Nephron (organoid): ENCODE results near the gene PIGQ.
A peak's percentile ranks its signal among the peaks of the same experiment; 100 is the strongest.

Experiments used
- H3K27ac Mint-ChIP-seq, 3 experiments: 2 replicates each; pipeline ENCODE4 v1.8.0; 2020; ENCODE audit warnings: mixed read lengths in 3 of 3, mild to moderate bottlenecking in 2 of 3, moderate library complexity in 1 of 3
- H3K27me3 Mint-ChIP-seq: 2 replicates; pipeline ENCODE4 v1.8.0; 2021; ENCODE audit warnings: low read depth, mild to moderate bottlenecking, moderate library complexity, mixed read lengths
- H3K36me3 Mint-ChIP-seq: 2 replicates; pipeline ENCODE4 v1.8.0; 2020; ENCODE audit warnings: low read depth, mixed read lengths
- H3K4me1 Mint-ChIP-seq: 2 replicates; pipeline ENCODE4 v1.8.0; 2020; ENCODE audit warnings: mixed read lengths
- H3K4me3 Mint-ChIP-seq, 3 experiments: 2 replicates each; pipeline ENCODE4 v1.8.0; 2020; ENCODE audit warnings: mild to moderate bottlenecking in 3 of 3, mixed read lengths in 3 of 3, moderate library complexity in 2 of 3
- H3K9me3 Mint-ChIP-seq: 2 replicates; pipeline ENCODE4 v1.8.0; 2020; ENCODE audit warnings: mixed read lengths
- CTCF ChIP-seq, 3 experiments: fragments of 200-600 bp; sonication (generic); IDR thresholded peaks; one replicate each; pipeline ENCODE4 v1.5.0; 2021; ENCODE audit warnings: antibody characterized with exemption in 3 of 3; ENCODE audit not compliant: unreplicated experiment in 3 of 3

Gene PIGQ

DNA sequence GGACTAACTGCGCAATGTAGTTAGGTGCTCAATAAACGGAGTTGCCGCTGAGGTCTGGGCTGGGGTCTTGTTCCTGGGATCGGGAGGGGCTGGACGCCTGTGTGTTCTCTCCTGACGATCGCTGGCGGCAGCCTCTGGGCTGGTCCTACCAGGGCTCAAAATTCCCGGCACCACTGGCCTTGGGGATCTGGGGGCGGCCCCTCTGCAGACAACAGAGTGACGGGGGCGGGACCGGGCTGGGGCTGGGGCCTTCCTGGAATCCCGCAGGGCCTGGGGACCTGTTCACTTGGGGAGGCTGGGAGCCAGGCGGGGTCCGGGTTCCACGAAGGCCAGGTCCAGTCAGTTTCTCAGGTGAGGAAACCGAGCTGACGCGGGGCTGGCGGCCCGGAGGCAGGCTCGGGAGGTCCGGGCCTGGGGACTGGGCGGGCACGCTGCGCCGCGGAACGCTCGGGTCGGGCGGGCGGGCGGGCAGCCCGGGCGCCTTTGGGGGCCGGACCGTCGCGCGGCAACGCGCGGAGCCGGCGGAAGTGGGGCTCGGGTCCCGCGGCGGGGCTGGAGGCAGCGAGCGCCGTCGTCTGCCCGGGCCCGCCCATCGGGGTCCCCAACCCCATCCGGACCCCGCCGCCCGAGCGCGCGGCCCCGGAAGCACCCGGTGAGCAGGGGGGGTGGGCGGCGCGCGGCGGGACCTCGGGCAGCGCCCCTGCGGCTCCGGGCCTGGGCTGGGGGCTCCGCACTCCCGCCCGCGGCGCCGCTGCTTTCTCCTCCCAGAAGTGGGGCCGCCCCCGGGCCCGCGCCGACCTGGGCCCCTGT lies at the start of gene PIGQ:
PIGQ (plus strand) TSS at position 524 of the 810 bp plus-strand sequence. CDS start 4,107 bp downstream, outside the sequence.
- Mint-ChIP-seq H3K36me3 (no peaks in the 10 kb centered on the region), H3K27me3 (no peaks in the 10 kb centered on the region), H3K27ac (peak within 1 kb of the TSS; percentile 90 to 99 (median 96)), H3K9me3 (no peaks in the 10 kb centered on the region), H3K4me3 (peak within 1 kb of the TSS; percentile 92 to 93 (median 93)), H3K4me1 (peaks cover 35% of the 10 kb centered on the region)
- TF ChIP-seq CTCF (IDR thresholded peaks at IDR 0.05; ENCODE audit: unreplicated experiment in 3 of 3), result no peak

- no peak for TF ChIP-seq CTCF (IDR thresholded peaks at IDR 0.05; ENCODE audit: unreplicated experiment in 3 of 3)
- H3K4me3 Mint-ChIP-seq, result no peak overlapping the region
- H3K27ac Mint-ChIP-seq, result no peak overlapping the region
- peaks cover 6% of the 10 kb centered on the region for H3K4me1 Mint-ChIP-seq
- H3K27me3 Mint-ChIP-seq, result no peaks in the 10 kb centered on the region
- H3K36me3 Mint-ChIP-seq, result peaks cover 25% of the 10 kb centered on the region
- no peaks in the 10 kb centered on the region for H3K9me3 Mint-ChIP-seq
Measured at GRCh38 chr16:520847-521246, 48.9 kb upstream of the PIGQ start.

DNA sequence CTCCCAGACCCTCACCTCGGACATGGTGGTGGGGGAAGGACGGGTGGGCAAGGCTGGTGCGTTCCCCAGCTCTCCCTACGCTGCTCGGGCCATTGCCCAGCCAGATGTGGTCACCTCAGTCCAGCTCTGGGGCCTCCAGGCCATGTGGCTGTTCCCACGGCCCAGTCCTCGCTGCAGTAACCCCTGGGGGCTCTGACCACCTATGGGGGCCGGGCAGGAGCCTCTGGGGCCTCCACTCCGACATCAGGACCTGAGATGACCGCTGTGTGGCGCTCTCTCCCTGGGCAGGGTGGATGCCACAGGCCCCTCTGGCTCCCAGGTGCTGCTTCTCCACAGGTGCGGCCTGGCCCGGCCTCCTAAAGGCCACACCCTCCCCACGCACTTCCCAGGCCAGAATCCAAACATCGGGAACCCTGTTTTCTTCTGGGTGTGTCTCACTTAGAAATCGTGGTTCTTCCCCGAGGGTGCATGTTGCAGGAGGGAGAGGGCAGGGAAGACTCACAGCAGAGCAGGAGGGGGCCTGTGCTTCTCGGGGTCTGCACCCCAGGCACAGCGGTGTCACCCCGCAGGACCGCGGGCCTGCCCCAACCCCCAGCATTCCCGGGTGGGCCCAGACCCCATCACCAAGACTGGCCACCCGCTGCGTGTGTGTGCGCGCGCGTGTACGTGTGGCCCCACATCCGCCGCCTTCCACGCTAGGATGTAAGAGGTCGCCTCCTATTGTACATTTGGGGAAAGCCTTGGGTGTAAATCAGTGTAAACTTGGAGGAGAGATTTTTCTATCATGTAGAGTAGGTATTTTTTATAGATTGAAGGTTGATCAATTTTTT lies 48.2 kb upstream of the PIGQ start:
- TF ChIP-seq CTCF (IDR thresholded peaks at IDR 0.05; ENCODE audit: unreplicated experiment in 3 of 3), result no peak
- Mint-ChIP-seq H3K4me1 (peaks cover 10% of the 10 kb centered on the region), H3K36me3 (peaks cover 21% of the 10 kb centered on the region), H3K9me3 (no peaks in the 10 kb centered on the region), H3K27me3 (no peaks in the 10 kb centered on the region), H3K4me3 (no peak overlapping the region), H3K27ac (no peak overlapping the region)

- Mint-ChIP-seq H3K36me3 (peaks cover 17% of the 10 kb centered on the region), H3K9me3 (no peaks in the 10 kb centered on the region), H3K4me3 (peak overlapping the region in 2 of 3 experiments; percentile 62 to 77), H3K4me1 (peaks cover 12% of the 10 kb centered on the region), H3K27ac (no peak overlapping the region), H3K27me3 (no peaks in the 10 kb centered on the region)
- TF ChIP-seq CTCF (IDR thresholded peaks at IDR 0.05; ENCODE audit: unreplicated experiment in 3 of 3), result no peak
Measured at GRCh38 chr16:522320-523096, 47.3 kb upstream of the PIGQ start.

DNA sequence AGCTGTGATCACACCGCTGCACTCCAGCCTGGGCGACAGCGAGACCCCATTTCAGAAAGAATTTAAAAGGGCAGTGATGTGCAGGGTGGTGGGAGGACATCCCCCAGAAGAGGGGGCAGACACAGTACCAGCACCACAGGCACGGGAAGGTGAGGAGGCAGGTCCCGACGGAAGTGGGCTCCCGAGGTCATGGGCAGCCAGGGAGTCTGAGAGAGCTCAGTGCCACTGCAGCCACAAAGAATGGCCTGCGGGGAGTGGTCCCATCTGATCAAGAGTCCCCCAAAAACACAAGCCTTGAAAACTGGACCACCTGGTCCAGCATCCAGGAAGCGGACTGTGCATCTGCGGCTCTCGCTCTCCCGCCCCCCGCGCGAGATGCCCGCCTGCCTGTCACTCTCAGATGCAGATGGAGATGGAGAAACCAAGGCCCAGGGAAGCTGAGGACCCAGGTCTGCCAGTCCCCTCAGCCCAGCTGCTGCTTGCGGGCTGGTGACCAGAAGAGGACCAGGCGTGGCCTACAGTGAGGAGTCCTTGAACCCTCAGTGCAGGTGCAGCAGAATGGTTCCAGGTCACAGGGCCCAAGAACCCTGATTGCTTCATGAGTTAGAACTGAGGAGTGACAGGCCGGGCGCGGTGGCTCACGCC lies 46.5 kb upstream of the PIGQ start:
- H3K27me3 Mint-ChIP-seq, result no peaks in the 10 kb centered on the region
- peaks cover 17% of the 10 kb centered on the region for H3K36me3 Mint-ChIP-seq
- no peaks in the 10 kb centered on the region for H3K9me3 Mint-ChIP-seq
- TF ChIP-seq CTCF (IDR thresholded peaks at IDR 0.05; ENCODE audit: unreplicated experiment in 3 of 3), result no peak
- peaks cover 12% of the 10 kb centered on the region for H3K4me1 Mint-ChIP-seq
- peak overlapping the region in 2 of 3 experiments; percentile 62 to 77 for H3K4me3 Mint-ChIP-seq
- no peak overlapping the region for H3K27ac Mint-ChIP-seq
